ENCODE data around the gene PCF11.

Gene PCF11

DNA sequence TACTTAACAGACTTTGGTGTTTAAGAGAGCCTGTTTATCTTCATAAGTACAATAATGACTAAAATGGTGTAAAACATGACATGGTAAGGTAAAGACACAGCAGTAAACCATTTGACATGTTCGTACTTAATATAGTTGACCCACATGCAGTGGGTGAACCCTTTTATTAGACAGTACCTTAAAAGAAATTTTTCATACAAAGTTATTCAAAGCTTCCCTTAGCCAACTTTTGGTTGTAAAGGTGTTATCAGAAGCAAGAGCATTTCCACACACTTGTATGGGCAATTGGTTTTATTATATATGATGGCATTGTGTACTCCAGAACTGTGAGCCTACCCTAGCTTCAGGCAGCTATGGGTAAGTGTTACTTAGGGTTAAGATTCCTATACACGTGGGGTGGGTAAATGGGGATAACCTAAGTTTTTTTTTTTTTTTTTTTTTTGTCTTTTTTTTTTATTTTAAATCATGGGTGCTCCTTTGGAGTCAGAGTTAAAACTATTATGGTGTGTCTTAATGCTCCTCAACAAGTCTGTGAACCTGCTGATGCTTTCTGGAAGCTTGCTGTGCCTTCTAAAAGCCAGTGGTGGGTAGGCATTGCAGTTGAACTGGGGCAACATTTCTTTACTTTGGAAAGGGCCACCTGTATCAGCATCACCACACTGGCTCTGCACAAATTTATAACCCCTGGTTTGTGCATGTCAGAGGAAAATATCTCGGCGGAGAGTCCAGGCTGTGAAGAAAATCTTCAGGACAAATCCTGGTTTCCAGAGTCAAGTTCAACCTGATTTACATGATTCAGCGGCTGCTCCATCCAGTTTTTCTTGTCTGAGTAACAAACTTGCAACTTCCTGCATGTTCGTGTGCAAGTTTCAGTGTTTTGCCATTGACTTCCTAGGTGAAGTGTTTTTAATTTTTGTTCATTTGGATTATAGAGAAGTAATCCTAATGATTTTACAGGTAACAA, 3.3 kb downstream of the PCF11 start:
- no peak for DNase-seq (ENCODE audit: extremely low read depth, low read depth)
- TF ChIP-seq CTCF (IDR thresholded peaks at IDR 0.05; ENCODE audit: low read depth, low read length), result no peak

GRCh38 chr11:83161610-83162199, 4.8 kb downstream of the PCF11 start:
- no peak for TF ChIP-seq CTCF (IDR thresholded peaks at IDR 0.05; ENCODE audit: low read depth, low read length)
- no peak for DNase-seq (ENCODE audit: extremely low read depth, low read depth)

DNA sequence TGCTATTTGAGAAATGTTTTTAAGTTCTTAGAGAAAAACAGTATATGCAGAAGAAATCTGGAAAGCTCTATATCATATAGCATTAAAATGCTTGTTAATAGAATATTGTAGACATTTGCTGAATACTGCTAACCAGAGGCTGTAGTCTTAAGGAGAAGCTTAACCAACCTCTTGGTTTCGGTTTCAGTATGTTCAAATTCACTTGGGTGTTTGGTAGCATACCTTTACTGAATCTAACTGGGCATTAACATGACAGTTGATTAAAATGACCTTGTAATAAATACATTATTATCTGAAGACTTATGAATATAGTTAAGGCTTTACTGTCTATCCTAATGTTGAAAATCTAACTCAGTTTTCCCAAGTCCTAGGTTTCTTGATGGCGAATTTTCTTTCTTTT, 5.4 kb downstream of the PCF11 start:
- no peak for TF ChIP-seq CTCF (IDR thresholded peaks at IDR 0.05; ENCODE audit: low read depth, low read length)
- DNase-seq (ENCODE audit: extremely low read depth, low read depth), result no peak

- DNase-seq (ENCODE audit: extremely low read depth, low read depth), result no peak
- no peak for TF ChIP-seq CTCF (IDR thresholded peaks at IDR 0.05; ENCODE audit: low read depth, low read length)
These were observed 9.4 kb downstream of the PCF11 start for GRCh38 chr11:83166193-83166866.

DNA sequence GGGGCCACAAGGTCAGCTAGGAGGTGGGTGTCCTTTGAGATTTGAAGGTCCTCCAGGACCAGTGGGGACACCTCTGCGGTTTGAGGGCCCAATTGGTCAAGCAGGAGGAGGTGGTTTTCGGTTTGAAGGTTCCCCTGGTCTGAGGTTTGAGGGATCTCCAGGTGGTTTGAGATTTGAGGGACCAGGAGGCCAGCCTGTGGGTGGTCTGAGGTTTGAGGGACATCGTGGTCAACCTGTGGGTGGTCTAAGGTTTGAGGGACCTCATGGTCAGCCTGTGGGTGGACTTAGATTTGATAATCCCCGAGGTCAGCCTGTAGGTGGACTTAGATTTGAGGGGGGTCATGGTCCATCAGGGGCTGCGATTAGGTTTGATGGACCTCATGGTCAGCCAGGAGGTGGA, 11.8 kb downstream of the PCF11 start:
- DNase-seq (ENCODE audit: extremely low read depth, low read depth), result no peak
- TF ChIP-seq CTCF (IDR thresholded peaks at IDR 0.05; ENCODE audit: low read depth, low read length), result no peak

GRCh38 chr11:83170865-83171264, 13.9 kb downstream of the PCF11 start:
- no peak for DNase-seq (ENCODE audit: extremely low read depth, low read depth)
- TF ChIP-seq CTCF (IDR thresholded peaks at IDR 0.05; ENCODE audit: low read depth, low read length), result no peak

DNA sequence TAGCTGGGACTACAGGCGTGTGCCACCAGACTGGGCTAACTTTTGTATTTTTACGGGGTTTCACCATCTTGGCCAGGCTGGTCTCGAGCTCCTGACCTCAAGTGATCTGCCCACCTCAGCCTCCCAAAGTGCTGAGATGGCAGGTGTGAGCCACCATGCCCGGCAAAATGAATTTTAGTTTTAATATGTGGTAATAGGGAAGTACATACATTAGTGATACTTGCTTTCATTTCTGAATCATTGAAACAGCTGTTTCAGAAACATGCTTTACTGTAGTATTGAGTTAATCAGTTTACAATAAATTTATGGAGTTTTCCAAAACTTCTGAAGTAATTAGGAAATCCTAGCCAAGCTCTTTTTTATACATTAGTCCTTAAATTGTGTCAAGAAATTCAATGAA, 15.6 kb downstream of the PCF11 start:
- no peak for TF ChIP-seq CTCF (IDR thresholded peaks at IDR 0.05; ENCODE audit: low read depth, low read length)
- DNase-seq (ENCODE audit: extremely low read depth, low read depth), result no peak
